NCI-H1436 treated with DMSO at 0.1 percent for 48 hours (cell line): ENCODE measurements around the gene ENPP6.

Experiments used
- DNase-seq: peaks from one replicate; lab custom pipeline; 2025; lab: John Stamatoyannopoulos, UW

ENPP6 gene

GRCh38 chr4:184217634-184218033 is at the start of gene ENPP6:
ENPP6 (minus strand) TSS chr4:184217873; CDS start chr4:184217819, 54 bp downstream.
- no peak for DNase-seq

- no peak for DNase-seq
Measured at GRCh38 chr4:184267206-184267608, 49.5 kb upstream of the ENPP6 start.

- no peak for DNase-seq
Measured at GRCh38 chr4:184265546-184266351, 48.1 kb upstream of the ENPP6 start.

- DNase-seq = peak; percentile 73
Measured at GRCh38 chr4:184263910-184264732, 46.4 kb upstream of the ENPP6 start.

- DNase-seq = no peak
Measured at GRCh38 chr4:184263461-184263860, 45.8 kb upstream of the ENPP6 start.

GRCh38 chr4:184262901-184263300 is 45.2 kb upstream of the ENPP6 start:
- DNase-seq = no peak

GRCh38 chr4:184261246-184261645 is 43.6 kb upstream of the ENPP6 start:
- no peak for DNase-seq

- DNase-seq = no peak
Measured at GRCh38 chr4:184259866-184260265, 42.2 kb upstream of the ENPP6 start.

GRCh38 chr4:184259081-184259480 is 41.4 kb upstream of the ENPP6 start:
- DNase-seq = no peak

- DNase-seq = no peak
Measured at GRCh38 chr4:184255871-184256642, 38.4 kb upstream of the ENPP6 start.

GRCh38 chr4:184255361-184255760 is 37.7 kb upstream of the ENPP6 start:
- no peak for DNase-seq

GRCh38 chr4:184253072-184253420 is 35.4 kb upstream of the ENPP6 start:
- DNase-seq = no peak

- no peak for DNase-seq
Measured at GRCh38 chr4:184252136-184253071, 34.7 kb upstream of the ENPP6 start.

- no peak for DNase-seq
Measured at GRCh38 chr4:184251670-184251980, 34.0 kb upstream of the ENPP6 start.

- no peak for DNase-seq
Measured at GRCh38 chr4:184250795-184251669, 33.4 kb upstream of the ENPP6 start.

GRCh38 chr4:184248216-184248615 is 30.5 kb upstream of the ENPP6 start:
- no peak for DNase-seq

GRCh38 chr4:184247421-184247820 is 29.7 kb upstream of the ENPP6 start:
- DNase-seq = no peak

- no peak for DNase-seq
Measured at GRCh38 chr4:184246426-184246825, 28.8 kb upstream of the ENPP6 start.

- DNase-seq = no peak
Measured at GRCh38 chr4:184238072-184238745, 20.5 kb upstream of the ENPP6 start.

- DNase-seq = no peak
Measured at GRCh38 chr4:184237612-184238011, 19.9 kb upstream of the ENPP6 start.
